CD4-positive, alpha-beta memory T cell (primary cell): ENCODE data around the gene GTPBP6. TPM values are rescaled to one million over a fixed set of nuclear protein-coding genes. Genes with fewer than 3 reads are reported as not detected.

Experiments
- CTCF ChIA-PET: fragments of 350-600 bp; sonication (Branson Sonifier 250); formaldehyde crosslinking; loops from one replicate; lab custom pipeline; 2021; ENCODE audit warnings: inconsistent platforms; ENCODE audit not compliant: partially characterized antibody; lab: Charles Lee
- POLR2A ChIA-PET: fragments of 350-600 bp; sonication (Branson Sonifier 250); formaldehyde crosslinking; loops from one replicate; lab custom pipeline; 2021; ENCODE audit not compliant: partially characterized antibody; lab: Charles Lee
- DNase-seq, 5 donors: peaks; one replicate each; pipeline versions ENCODE4 v3.0.0 to v3.0.0-alpha.2; 2020 to 2022; ENCODE audit warnings: mixed read lengths in 1 of 5
- H3K27ac ChIP-seq: one replicate; pipeline ENCODE4 v1.7.0; 2013; ENCODE audit warnings: low read depth, low read length
- H3K27me3 ChIP-seq: 2 replicates; pipeline ENCODE4 v1.7.0; 2013; ENCODE audit warnings: mild to moderate bottlenecking, low read length, moderate library complexity; ENCODE audit not compliant: insufficient read depth
- H3K36me3 ChIP-seq: 2 replicates; pipeline ENCODE4 v1.7.0; 2013; ENCODE audit warnings: mild to moderate bottlenecking, low read length, moderate library complexity; ENCODE audit not compliant: insufficient read depth
- H3K4me1 ChIP-seq: 2 replicates; pipeline ENCODE4 v1.7.0; 2013; ENCODE audit warnings: mild to moderate bottlenecking, low read length, moderate library complexity; ENCODE audit not compliant: insufficient read depth
- H3K4me3 ChIP-seq, 2 donors: one replicate each; pipeline ENCODE4 v1.7.0; 2013; ENCODE audit warnings: low read length in 2 of 2, mild to moderate bottlenecking in 1 of 2
- H3K9me3 ChIP-seq, 2 donors: one replicate each; pipeline ENCODE4 v1.7.0; 2013; ENCODE audit warnings: low read length in 2 of 2, control low read depth in 1 of 2; ENCODE audit not compliant: control insufficient read depth in 1 of 2
- H3K27ac Mint-ChIP-seq, 7 donors: one replicate each; pipeline ENCODE4 v1.8.0; 2020 to 2021; ENCODE audit warnings: mixed read lengths in 7 of 7, mild to moderate bottlenecking in 6 of 7, inconsistent platforms in 3 of 7, moderate library complexity in 3 of 7
- H3K27me3 Mint-ChIP-seq, 2 donors: one replicate each; pipeline ENCODE4 v1.8.0; 2020 to 2021; ENCODE audit warnings: mixed read lengths in 2 of 2
- H3K36me3 Mint-ChIP-seq, 2 donors: one replicate each; pipeline ENCODE4 v1.8.0; 2020 to 2021; ENCODE audit warnings: mixed read lengths in 2 of 2, inconsistent platforms in 1 of 2, mild to moderate bottlenecking in 1 of 2
- H3K4me1 Mint-ChIP-seq, 4 donors: one replicate each; pipeline ENCODE4 v1.8.0; 2020 to 2021; ENCODE audit warnings: mixed read lengths in 4 of 4, mild to moderate bottlenecking in 1 of 4
- H3K4me3 Mint-ChIP-seq, 8 donors: one replicate each; pipeline ENCODE4 v1.8.0; 2020 to 2021; ENCODE audit warnings: mixed read lengths in 8 of 8, mild to moderate bottlenecking in 7 of 8, moderate library complexity in 6 of 8, inconsistent platforms in 3 of 8
- H3K9me3 Mint-ChIP-seq, 8 donors: one replicate each; pipeline ENCODE4 v1.8.0; 2020 to 2021; ENCODE audit warnings: mixed read lengths in 8 of 8, mild to moderate bottlenecking in 5 of 8, inconsistent platforms in 3 of 8, moderate library complexity in 1 of 8
- intact Hi-C: fragments of 100-400 bp; cut with micrococcal nuclease; formaldehyde crosslinking; loops from one replicate; pipeline ENCODE4 v1.15.1; 2023
- polyA plus RNA-seq, 2 donors: library from polyadenylated mRNA; unstranded; fragments of 300-500 nt; fragmentation: Illumina TruSeq; gene quantifications; one replicate each; pipeline ENCODE4 v1.2.3, GENCODE V29; 2021
- total RNA-seq, 2 experiments: library from RNA; stranded (reverse); gene quantifications; one replicate each; pipeline ENCODE4 v1.2.3, GENCODE V29; 2021

The GTPBP6 gene
- total and polyA plus RNA-seq, 4 experiments from 2014 or later = 34.8 to 79.3 (median 63.3) TPM

- ChIA-PET POLR2A (no interaction called here), CTCF (no interaction called here)
- Mint-ChIP-seq H3K27ac (peak overlapping the region; percentile 95 to 100 (median 99)), H3K9me3 (peaks cover 0 to 9% (median 0%) of the 10 kb centered on the region in 8 donors), H3K4me3 (peak overlapping the region; percentile 87 to 97 (median 94)), H3K36me3 (peaks cover 4 to 23% of the 10 kb centered on the region in 2 donors), H3K4me1 (peaks cover 15 to 34% (median 22%) of the 10 kb centered on the region in 4 donors), H3K27me3 (peaks cover 1 to 2% of the 10 kb centered on the region in 2 donors)
- intact Hi-C loops = loop anchor here (1.0 to 5.0 kb wide), 4 partner anchors 35 to 889 kb away; no protein-coding TSS in a partner anchor
- Histone ChIP-seq H3K4me1 (peaks cover 36% of the 10 kb centered on the region), H3K36me3 (peaks cover 17% of the 10 kb centered on the region), H3K27me3 (no peaks in the 10 kb centered on the region), H3K4me3 (peak overlapping the region in 1 of 2 donors; percentile 63), H3K27ac (peak overlapping the region; percentile 85), H3K9me3 (no peaks in the 10 kb centered on the region)
- DNase-seq = peak; percentile 95 to 100 (median 99)
These were observed 393 bp downstream of the GTPBP6 start for GRCh38 chrX:318068-318738.

- intact Hi-C loops = loop anchor here (1.0 to 5.0 kb wide), 4 partner anchors 34 to 890 kb away; no protein-coding TSS in a partner anchor
- peak overlapping the region in 1 of 2 donors; percentile 63 for H3K4me3 ChIP-seq
These were observed 1.1 kb downstream of the GTPBP6 start for GRCh38 chrX:317424-318067.

GRCh38 chrX:316351-317325, 2.0 kb downstream of the GTPBP6 start:
- Mint-ChIP-seq H3K27me3 (peaks cover 0 to 2% of the 10 kb centered on the region in 2 donors), H3K4me3 (peak overlapping the region in 3 of 8 donors; percentile 20 to 63 (median 29)), H3K9me3 (peaks cover 0 to 7% (median 0%) of the 10 kb centered on the region in 8 donors), H3K4me1 (peaks cover 6 to 24% (median 15%) of the 10 kb centered on the region in 4 donors), H3K36me3 (peaks cover 14 to 32% of the 10 kb centered on the region in 2 donors), H3K27ac (peak overlapping the region in 5 of 7 donors; percentile 22 to 95 (median 73))
- Histone ChIP-seq H3K27ac (no peak overlapping the region), H3K27me3 (no peaks in the 10 kb centered on the region), H3K4me3 (no peak overlapping the region), H3K4me1 (peaks cover 29% of the 10 kb centered on the region), H3K9me3 (no peaks in the 10 kb centered on the region), H3K36me3 (peaks cover 31% of the 10 kb centered on the region)
- DNase-seq = no peak
- ChIA-PET POLR2A (no interaction called here), CTCF (no interaction called here)
- intact Hi-C loops = loop anchor here (5.0 kb wide), 1 partner anchor 891 kb away; no protein-coding TSS in a partner anchor

More at GRCh38 chrX:317424-318067, 1.1 kb downstream of the GTPBP6 start:
- H3K27me3 ChIP-seq = no peaks in the 10 kb centered on the region
- Mint-ChIP-seq H3K27me3 (peaks cover 0 to 2% of the 10 kb centered on the region in 2 donors), H3K4me1 (peaks cover 8 to 28% (median 17%) of the 10 kb centered on the region in 4 donors), H3K9me3 (peaks cover 0 to 7% (median 0%) of the 10 kb centered on the region in 8 donors), H3K36me3 (peaks cover 7 to 24% of the 10 kb centered on the region in 2 donors), H3K4me3 (peak overlapping the region; percentile 87 to 97 (median 94)), H3K27ac (peak overlapping the region; percentile 95 to 100 (median 99))
- H3K9me3 ChIP-seq = no peaks in the 10 kb centered on the region
- no peak for DNase-seq
- ChIA-PET CTCF (no interaction called here), POLR2A (no interaction called here)
- peaks cover 22% of the 10 kb centered on the region for H3K36me3 ChIP-seq
- H3K4me1 ChIP-seq = peaks cover 30% of the 10 kb centered on the region
- H3K27ac ChIP-seq = peak overlapping the region; percentile 85

- intact Hi-C loops = loop anchor here (5.0 kb wide), 1 partner anchor 892 kb away; no protein-coding TSS in a partner anchor
- POLR2A ChIA-PET = no interaction called here
- Histone ChIP-seq H3K4me1 (peaks cover 18% of the 10 kb centered on the region), H3K36me3 (peaks cover 42% of the 10 kb centered on the region), H3K27me3 (no peaks in the 10 kb centered on the region), H3K9me3 (no peaks in the 10 kb centered on the region), H3K4me3 (no peak overlapping the region), H3K27ac (no peak overlapping the region)
- peaks cover 20 to 38% of the 10 kb centered on the region in 2 donors for H3K36me3 Mint-ChIP-seq
- H3K9me3 Mint-ChIP-seq = peaks cover 0 to 7% (median 0%) of the 10 kb centered on the region in 8 donors
- DNase-seq = no peak
- no peak overlapping the region for H3K4me3 Mint-ChIP-seq
- H3K27ac Mint-ChIP-seq = no peak overlapping the region
- CTCF ChIA-PET = no interaction called here
- H3K4me1 Mint-ChIP-seq = peaks cover 4 to 14% (median 7%) of the 10 kb centered on the region in 4 donors
- peaks cover 0 to 2% of the 10 kb centered on the region in 2 donors for H3K27me3 Mint-ChIP-seq
These were observed 3.6 kb downstream of the GTPBP6 start for GRCh38 chrX:314781-315595.

- intact Hi-C loops = no loop called here
- Mint-ChIP-seq H3K27me3 (peaks cover 0 to 2% of the 10 kb centered on the region in 2 donors), H3K4me1 (peaks cover 4 to 13% (median 6%) of the 10 kb centered on the region in 4 donors), H3K9me3 (peaks cover 0 to 7% (median 0%) of the 10 kb centered on the region in 8 donors), H3K4me3 (no peak overlapping the region), H3K36me3 (peaks cover 24 to 46% of the 10 kb centered on the region in 2 donors), H3K27ac (peak overlapping the region in 1 of 7 donors; percentile 60)
- no peak overlapping the region for H3K27ac ChIP-seq
- peak in 1 of 5 donors; percentile 36 for DNase-seq
- H3K9me3 ChIP-seq = no peaks in the 10 kb centered on the region
- POLR2A ChIA-PET = no interaction called here
- H3K27me3 ChIP-seq = no peaks in the 10 kb centered on the region
- CTCF ChIA-PET = no interaction called here
- peaks cover 42% of the 10 kb centered on the region for H3K36me3 ChIP-seq
- H3K4me3 ChIP-seq = no peak overlapping the region
- peaks cover 14% of the 10 kb centered on the region for H3K4me1 ChIP-seq
These were observed 4.5 kb downstream of the GTPBP6 start for GRCh38 chrX:314049-314448.

- Mint-ChIP-seq H3K27ac (peak overlapping the region in 4 of 7 donors; percentile 8 to 60 (median 24)), H3K36me3 (peaks cover 24 to 48% of the 10 kb centered on the region in 2 donors), H3K4me3 (no peak overlapping the region), H3K4me1 (peaks cover 4 to 8% (median 6%) of the 10 kb centered on the region in 4 donors), H3K9me3 (peaks cover 0 to 7% (median 0%) of the 10 kb centered on the region in 8 donors), H3K27me3 (peaks cover 0 to 2% of the 10 kb centered on the region in 2 donors)
- no peak overlapping the region for H3K27ac ChIP-seq
- intact Hi-C loops = no loop called here
- H3K9me3 ChIP-seq = no peaks in the 10 kb centered on the region
- peaks cover 42% of the 10 kb centered on the region for H3K36me3 ChIP-seq
- peaks cover 14% of the 10 kb centered on the region for H3K4me1 ChIP-seq
- H3K27me3 ChIP-seq = no peaks in the 10 kb centered on the region
- H3K4me3 ChIP-seq = no peak overlapping the region
- CTCF ChIA-PET = no interaction called here
- DNase-seq = peak in 1 of 5 donors; percentile 10
- POLR2A ChIA-PET = no interaction called here
These were observed 5.0 kb downstream of the GTPBP6 start for GRCh38 chrX:313546-313945.
